Peyer's patch (tissue), 4 donors: ENCODE measurements around the gene ZNF576. TPM values are rescaled to one million over a fixed set of nuclear protein-coding genes. Genes with fewer than 3 reads are reported as not detected.

Source experiments
- DNase-seq, 3 donors: peaks; one replicate each; pipeline ENCODE4 v3.0.0-alpha.2; 2017 to 2019
- H3K27ac ChIP-seq, 4 donors: fragments of 200-600 bp; sonication (generic); one replicate each; pipeline ENCODE4 v1.5.1; 2016 to 2019
- H3K27me3 ChIP-seq, 2 donors: fragments of 200-600 bp; sonication (generic); one replicate each; pipeline ENCODE4 v1.5.1; 2019
- H3K36me3 ChIP-seq, 3 donors: fragments of 200-600 bp; sonication (generic); one replicate each; pipeline ENCODE4 v1.5.1; 2016 to 2019
- H3K4me1 ChIP-seq, 4 donors: fragments of 200-600 bp; sonication (generic); one replicate each; pipeline ENCODE4 v1.5.1; 2016 to 2019
- H3K4me3 ChIP-seq, 4 donors: fragments of 200-600 bp; sonication (generic); 1 replicate in 3 of 4; 2 replicates in 1 of 4; pipeline ENCODE4 v1.5.1; 2016 to 2019; ENCODE audit warnings: mild to moderate bottlenecking in 1 of 4
- H3K9me3 ChIP-seq, 4 donors: fragments of 200-600 bp; sonication (generic); one replicate each; pipeline ENCODE4 v1.5.1; 2016 to 2019; ENCODE audit warnings: mild to moderate bottlenecking in 1 of 4
- CTCF ChIP-seq, 6 experiments: fragments of 450-650 bp in 4 of 6; fragments of 200-600 bp in 2 of 6; sonication (generic) in 1 of 6; IDR thresholded peaks; one replicate each; pipeline ENCODE4 v1.5.1; 2017 to 2019; ENCODE audit warnings: antibody characterized with exemption in 6 of 6, mild to moderate bottlenecking in 3 of 6, moderate library complexity in 1 of 6
- POLR2A ChIP-seq, 2 donors: fragments of 450-650 bp; IDR thresholded peaks; one replicate each; pipeline ENCODE4 v1.5.1; 2017; ENCODE audit warnings: antibody characterized with exemption in 2 of 2, mild to moderate bottlenecking in 2 of 2, moderate library complexity in 2 of 2
- total RNA-seq, 4 donors: library from RNA; depleted of rRNA; stranded (reverse); fragments of >200 nt; gene quantifications; one replicate each; pipeline ENCODE4 v1.1.0, GENCODE V29; 2016

ZNF576 gene
- total RNA-seq, 4 donors from 2014 or later: 6.6 to 21.9 (median 16.5) TPM

- Histone ChIP-seq H3K4me3 (no peak overlapping the region), H3K27me3 (no peaks in the 10 kb centered on the region), H3K4me1 (peaks cover 0 to 7% (median 6%) of the 10 kb centered on the region in 4 donors), H3K27ac (no peak overlapping the region), H3K36me3 (no peaks in the 10 kb centered on the region), H3K9me3 (no peaks in the 10 kb centered on the region)
- no peak for DNase-seq
- TF ChIP-seq CTCF (IDR thresholded peaks at IDR 0.05) (no peak), POLR2A (IDR thresholded peaks at IDR 0.05) (no peak)
These were observed 26.1 kb upstream of the ZNF576 start for GRCh38 chr19:43570174-43570791.

- Histone ChIP-seq H3K4me1 (peaks cover 0 to 12% (median 9%) of the 10 kb centered on the region in 4 donors), H3K9me3 (no peaks in the 10 kb centered on the region), H3K27me3 (no peaks in the 10 kb centered on the region), H3K4me3 (no peak overlapping the region), H3K36me3 (no peaks in the 10 kb centered on the region), H3K27ac (no peak overlapping the region)
- no peak for TF ChIP-seq POLR2A (IDR thresholded peaks at IDR 0.05)
- no peak for TF ChIP-seq CTCF (IDR thresholded peaks at IDR 0.05)
- no peak for DNase-seq
These were observed 24.2 kb upstream of the ZNF576 start for GRCh38 chr19:43572171-43572588.

- no peaks in the 10 kb centered on the region for H3K9me3 ChIP-seq
- no peaks in the 10 kb centered on the region for H3K36me3 ChIP-seq
- peak overlapping the region; percentile 57 to 87 (median 73) for H3K4me3 ChIP-seq
- TF ChIP-seq POLR2A (IDR thresholded peaks at IDR 0.05) (no peak), CTCF (IDR thresholded peaks at IDR 0.05) (no peak)
- peak overlapping the region; percentile 72 to 83 (median 80) for H3K27ac ChIP-seq
- no peak for DNase-seq
- peaks cover 0 to 12% (median 9%) of the 10 kb centered on the region in 4 donors for H3K4me1 ChIP-seq
- H3K27me3 ChIP-seq: no peaks in the 10 kb centered on the region
These were observed 21.8 kb upstream of the ZNF576 start for GRCh38 chr19:43574424-43575155.

- H3K9me3 ChIP-seq: no peaks in the 10 kb centered on the region
- peak within 1 kb of the TSS; percentile 72 to 83 (median 80) for H3K27ac ChIP-seq
- H3K27me3 ChIP-seq: no peaks in the 10 kb centered on the region
- H3K36me3 ChIP-seq: no peaks in the 10 kb centered on the region
- H3K4me3 ChIP-seq: peak within 1 kb of the TSS; percentile 57 to 87 (median 73)
- peaks cover 0 to 12% (median 9%) of the 10 kb centered on the region in 4 donors for H3K4me1 ChIP-seq
- TF ChIP-seq CTCF (IDR thresholded peaks at IDR 0.05): peak in 1 of 6 experiments; percentile 4
- TF ChIP-seq POLR2A (IDR thresholded peaks at IDR 0.05): peak; percentile 16 to 39
- peak; percentile 95 to 99 (median 97) for DNase-seq
These were observed 21.0 kb upstream of the ZNF576 start, which contains the start of the genes PINLYP and XRCC1 for GRCh38 chr19:43575156-43575950. PINLYP (plus strand) TSS chr19:43575801; CDS start chr19:43577192, 1,391 bp downstream. XRCC1 (minus strand) TSS chr19:43575527; CDS start chr19:43575458, 69 bp downstream.
